ENCODE results near the gene LUC7L3. TPM values are rescaled to one million over a fixed set of nuclear protein-coding genes. Genes with fewer than 3 reads are reported as not detected.

Gene LUC7L3
- total RNA-seq, 1 experiment from 2014 or later = 154 TPM

DNA sequence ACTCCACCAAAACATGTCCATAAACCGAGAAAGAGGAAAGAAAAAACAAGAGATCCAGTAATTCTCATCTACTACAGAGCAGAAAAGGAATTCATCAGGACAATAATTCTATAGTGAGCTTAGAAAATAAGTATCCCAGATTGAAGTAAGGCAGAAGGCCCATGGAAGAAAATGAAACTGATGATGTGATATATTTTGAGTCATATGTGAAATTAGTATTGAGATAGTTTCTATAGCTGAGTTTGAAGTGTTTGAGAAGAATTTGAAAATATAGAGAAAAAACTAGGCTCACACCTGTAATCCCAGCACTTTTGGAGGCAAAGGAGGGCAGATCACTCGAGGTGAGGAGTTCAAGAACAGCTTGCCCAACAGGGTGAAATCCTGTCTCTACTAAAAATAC is 19.7 kb downstream of the LUC7L3 start:
- Mint-ChIP-seq H3K27me3 (ENCODE audit: low read depth) (no peaks in the 10 kb centered on the region), H3K9me3 (no peaks in the 10 kb centered on the region), H3K36me3 (ENCODE audit: insufficient read depth in 1 of 3, low read depth in 3 of 3) (peaks cover 37 to 79% (median 70%) of the 10 kb centered on the region in 3 experiments; a peak in 6 of 7 replicates), H3K27ac (peak overlapping the region in 2 of 3 experiments; percentile 14 to 49; a peak in 2 of 7 replicates), H3K4me3 (no peak overlapping the region), H3K4me1 (peaks cover 0 to 7% of the 10 kb centered on the region in 2 experiments; a peak in 2 of 4 replicates)
- peaks cover 8% of the 10 kb centered on the region for H3K79me1 ChIP-seq (ENCODE audit: insufficient read depth, low read depth, low read length, poor library complexity, severe bottlenecking)
- no peak overlapping the region for H3T11ph ChIP-seq (ENCODE audit: low read length)
- no peak overlapping the region for H3K4ac ChIP-seq (ENCODE audit: low read depth, low read length)
- no peak overlapping the region for H2BK120ac ChIP-seq (ENCODE audit: low read depth, low read length, poor library complexity, severe bottlenecking)
- no peak overlapping the region for H3K56ac ChIP-seq (ENCODE audit: insufficient read length, low read depth, low read length)
- no peaks in the 10 kb centered on the region for H3K23me2 ChIP-seq (ENCODE audit: insufficient read length, low read depth, low read length, poor library complexity, severe bottlenecking)
- no peak overlapping the region for H4K8ac ChIP-seq (replicated peaks; ENCODE audit: insufficient read length, low read depth, low read length)
- TF ChIP-seq, protein P1, sequence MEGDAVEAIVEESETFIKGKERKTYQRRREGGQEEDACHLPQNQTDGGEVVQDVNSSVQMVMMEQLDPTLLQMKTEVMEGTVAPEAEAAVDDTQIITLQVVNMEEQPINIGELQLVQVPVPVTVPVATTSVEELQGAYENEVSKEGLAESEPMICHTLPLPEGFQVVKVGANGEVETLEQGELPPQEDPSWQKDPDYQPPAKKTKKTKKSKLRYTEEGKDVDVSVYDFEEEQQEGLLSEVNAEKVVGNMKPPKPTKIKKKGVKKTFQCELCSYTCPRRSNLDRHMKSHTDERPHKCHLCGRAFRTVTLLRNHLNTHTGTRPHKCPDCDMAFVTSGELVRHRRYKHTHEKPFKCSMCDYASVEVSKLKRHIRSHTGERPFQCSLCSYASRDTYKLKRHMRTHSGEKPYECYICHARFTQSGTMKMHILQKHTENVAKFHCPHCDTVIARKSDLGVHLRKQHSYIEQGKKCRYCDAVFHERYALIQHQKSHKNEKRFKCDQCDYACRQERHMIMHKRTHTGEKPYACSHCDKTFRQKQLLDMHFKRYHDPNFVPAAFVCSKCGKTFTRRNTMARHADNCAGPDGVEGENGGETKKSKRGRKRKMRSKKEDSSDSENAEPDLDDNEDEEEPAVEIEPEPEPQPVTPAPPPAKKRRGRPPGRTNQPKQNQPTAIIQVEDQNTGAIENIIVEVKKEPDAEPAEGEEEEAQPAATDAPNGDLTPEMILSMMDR (conservative IDR thresholded peaks at IDR 0.05) = no peak
- H3K79me2 ChIP-seq (ENCODE audit: insufficient read depth, low read length) = peaks cover 20% of the 10 kb centered on the region; the same call in 1 of the 2 replicates
- no peak overlapping the region for H3K4me2 ChIP-seq (ENCODE audit: insufficient read depth, insufficient read length, low read length)
- no peak overlapping the region for H2BK15ac ChIP-seq (ENCODE audit: low read depth, low read length)
- H3K9ac ChIP-seq (ENCODE audit: extremely low read depth, insufficient read length, low read length) = no peak overlapping the region
- no peaks in the 10 kb centered on the region for H3K27me3 ChIP-seq (ENCODE audit: insufficient read depth, low read length)
- no peak overlapping the region for H3K18ac ChIP-seq (ENCODE audit: insufficient read length, low read depth, low read length)
- no peaks in the 10 kb centered on the region for H3K9me3 ChIP-seq (ENCODE audit: control insufficient read depth, low read depth, low read length)
- no peak for DNase-seq
- H3K23ac ChIP-seq (ENCODE audit: insufficient read length, low read depth, low read length) = no peak overlapping the region
- H2BK5ac ChIP-seq (ENCODE audit: insufficient read length, low read length) = no peak overlapping the region
- H2BK12ac ChIP-seq (ENCODE audit: insufficient read length, low read depth, low read length) = no peak overlapping the region
- H2BK20ac ChIP-seq (ENCODE audit: low read depth, low read length, poor library complexity, severe bottlenecking) = no peak overlapping the region
- no CpG with 5 or more reads among the region's 2 CpGs for WGBS (ENCODE audit: extremely low coverage, insufficient read length, low lambda C conversion rate)
- no peak overlapping the region for H3K27ac ChIP-seq (ENCODE audit: insufficient read length, low read depth, low read length)
- H4K20me1 ChIP-seq (ENCODE audit: control insufficient read depth, insufficient read depth, insufficient read length) = no peaks in the 10 kb centered on the region
- no peak overlapping the region for H2AFZ ChIP-seq (ENCODE audit: low read length)
- H4K5ac ChIP-seq (ENCODE audit: insufficient read length, low read depth, low read length) = no peak overlapping the region
- no peaks in the 10 kb centered on the region for H3K4me1 ChIP-seq (ENCODE audit: insufficient read depth, low read length)
- H4K91ac ChIP-seq (ENCODE audit: insufficient read length, low read depth, low read length) = no peak overlapping the region
- H2AK5ac ChIP-seq (ENCODE audit: insufficient read length, low read length) = no peak overlapping the region
- no peak overlapping the region for H3K14ac ChIP-seq (ENCODE audit: insufficient read depth, low read length)
